ENCODE results near the gene SLC44A5.
"Not testable (repeated sequence)": the region's sequence is repeated elsewhere in the genome, so short reads cannot be mapped to it uniquely, and the experiment has no call there.

The SLC44A5 gene

DNA sequence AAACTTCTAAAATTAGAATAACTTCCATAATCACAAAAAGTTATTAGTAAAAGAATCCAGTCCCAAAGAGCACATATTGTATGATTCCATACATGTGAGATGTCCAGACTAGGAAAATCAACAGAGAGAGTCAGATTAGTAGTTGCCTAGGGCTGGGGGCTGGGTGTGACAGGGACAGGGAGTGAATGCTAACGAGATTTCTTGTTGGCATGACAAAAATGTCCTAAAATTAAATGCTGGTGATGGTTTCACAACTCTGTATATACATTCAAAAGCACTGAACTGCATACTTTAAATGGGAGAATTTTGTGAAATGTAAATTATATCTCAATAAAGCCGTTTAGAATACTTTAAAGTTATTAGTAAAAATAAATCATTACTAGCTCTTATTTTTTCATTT is 92.2 kb downstream of the SLC44A5 start:
- H3K9ac ChIP-seq (ENCODE audit: low read length): no peak overlapping the region
- no peaks in the 10 kb centered on the region for H3K27me3 ChIP-seq (ENCODE audit: control insufficient read depth in 1 of 2, insufficient read depth in 2 of 2, low read length in 2 of 2)
- no peak overlapping the region for H3K27ac ChIP-seq (ENCODE audit: low read depth, low read length)
- H3K4me1 ChIP-seq (ENCODE audit: insufficient read depth, low read length): no peaks in the 10 kb centered on the region
- no peaks in the 10 kb centered on the region for H3K9me3 ChIP-seq (ENCODE audit: low read length)
- H3K36me3 ChIP-seq (ENCODE audit: insufficient read depth, low read length): no peaks in the 10 kb centered on the region
- H3K4me3 ChIP-seq (ENCODE audit: low read depth in 1 of 2, low read length in 2 of 2): no peak overlapping the region

DNA sequence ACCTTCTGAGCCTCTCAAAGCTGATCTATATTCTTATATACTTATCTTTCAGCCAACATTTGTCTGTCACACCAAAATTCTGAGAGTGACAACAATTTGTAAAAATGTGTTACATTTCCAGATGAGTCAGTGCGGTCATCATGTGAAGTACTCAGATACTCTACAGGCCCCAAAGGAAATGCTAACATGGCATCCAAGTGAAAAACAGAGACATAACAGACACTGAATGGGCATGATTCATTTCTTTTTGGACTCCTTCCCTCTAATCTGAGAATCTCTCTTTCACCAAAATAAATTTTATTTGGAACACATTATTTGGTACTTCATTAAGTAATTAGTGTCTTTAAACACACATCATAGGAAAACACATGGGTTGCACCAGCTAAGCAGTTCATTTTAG is 96.6 kb downstream of the SLC44A5 start:
- Histone ChIP-seq H3K4me3 (ENCODE audit: low read depth in 1 of 2, low read length in 2 of 2) (no peak overlapping the region), H3K9me3 (ENCODE audit: low read length) (no peaks in the 10 kb centered on the region), H3K4me1 (ENCODE audit: insufficient read depth, low read length) (no peaks in the 10 kb centered on the region), H3K9ac (ENCODE audit: low read length) (no peak overlapping the region), H3K27ac (ENCODE audit: low read depth, low read length) (no peak overlapping the region), H3K27me3 (ENCODE audit: control insufficient read depth in 1 of 2, insufficient read depth in 2 of 2, low read length in 2 of 2) (no peaks in the 10 kb centered on the region), H3K36me3 (ENCODE audit: insufficient read depth, low read length) (no peaks in the 10 kb centered on the region)

DNA sequence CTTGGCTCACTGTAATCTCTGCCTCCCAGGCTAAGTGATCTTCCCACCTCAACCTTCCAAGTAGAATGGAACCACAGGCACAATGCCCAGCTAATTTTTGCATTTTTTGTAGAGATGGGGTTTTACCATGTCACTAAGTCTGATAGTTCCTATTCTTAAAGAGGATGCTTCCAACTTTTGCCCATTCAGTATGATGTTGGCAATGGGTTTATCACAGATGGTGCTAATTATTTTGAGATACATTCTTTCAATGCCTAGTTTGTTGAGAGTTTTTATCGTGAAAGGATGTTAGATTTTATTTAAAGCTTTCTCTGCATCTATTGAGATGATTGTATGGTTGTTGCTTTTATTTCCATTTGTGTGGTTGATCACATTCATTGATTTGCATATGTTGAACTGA is 103.9 kb downstream of the SLC44A5 start:
- H3K9ac ChIP-seq (ENCODE audit: low read length): no peak overlapping the region
- no peak overlapping the region for H3K4me3 ChIP-seq (ENCODE audit: low read depth in 1 of 2, low read length in 2 of 2)
- H3K4me1 ChIP-seq (ENCODE audit: insufficient read depth, low read length): no peaks in the 10 kb centered on the region
- no peaks in the 10 kb centered on the region for H3K9me3 ChIP-seq (ENCODE audit: low read length)
- H3K27ac ChIP-seq (ENCODE audit: low read depth, low read length): no peak overlapping the region
- H3K27me3 ChIP-seq (ENCODE audit: control insufficient read depth in 1 of 2, insufficient read depth in 2 of 2, low read length in 2 of 2): no peaks in the 10 kb centered on the region
- H3K36me3 ChIP-seq (ENCODE audit: insufficient read depth, low read length): no peaks in the 10 kb centered on the region

DNA sequence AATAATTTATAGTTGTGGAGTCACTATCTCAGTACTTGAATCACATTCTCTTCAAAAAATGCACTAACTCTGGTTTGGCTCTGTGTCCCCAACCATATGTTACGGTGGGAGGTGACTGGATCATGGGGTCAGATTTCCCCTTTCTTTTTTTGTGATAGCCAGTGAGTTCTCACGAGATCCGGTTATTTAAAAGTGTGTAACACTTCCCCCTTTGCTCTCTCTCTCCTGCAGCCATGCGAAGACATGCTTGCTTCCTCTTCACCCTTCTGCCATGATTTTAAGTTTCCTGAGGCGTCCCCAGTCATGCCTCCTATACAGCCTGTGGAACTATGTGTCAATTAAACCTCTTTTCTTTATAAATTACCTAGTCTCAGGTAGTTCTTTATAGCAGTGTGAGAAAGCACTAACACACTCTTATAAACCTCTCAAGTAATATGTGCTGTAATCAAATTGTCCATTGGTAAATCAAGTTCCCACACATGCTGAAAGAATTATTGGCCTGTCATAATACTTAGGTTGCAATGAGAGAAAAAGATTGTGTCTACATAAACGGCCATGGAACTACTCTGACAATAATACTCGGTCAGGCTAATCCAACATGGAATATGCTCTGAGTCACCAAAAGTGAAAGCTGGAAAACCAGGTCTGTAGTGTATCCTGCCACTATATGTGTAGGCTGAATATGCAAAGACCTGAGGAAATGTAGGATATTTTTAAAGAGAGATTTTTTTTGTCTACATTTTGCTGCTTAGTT is 107.5 kb downstream of the SLC44A5 start:
- H3K9ac ChIP-seq (ENCODE audit: low read length): no peak overlapping the region
- H3K27ac ChIP-seq (ENCODE audit: low read depth, low read length): no peak overlapping the region
- H3K27me3 ChIP-seq (ENCODE audit: control insufficient read depth in 1 of 2, insufficient read depth in 2 of 2, low read length in 2 of 2): no peaks in the 10 kb centered on the region
- H3K4me3 ChIP-seq (ENCODE audit: low read depth in 1 of 2, low read length in 2 of 2): no peak overlapping the region
- H3K4me1 ChIP-seq (ENCODE audit: insufficient read depth, low read length): no peaks in the 10 kb centered on the region
- no peaks in the 10 kb centered on the region for H3K36me3 ChIP-seq (ENCODE audit: insufficient read depth, low read length)
- no peaks in the 10 kb centered on the region for H3K9me3 ChIP-seq (ENCODE audit: low read length)

DNA sequence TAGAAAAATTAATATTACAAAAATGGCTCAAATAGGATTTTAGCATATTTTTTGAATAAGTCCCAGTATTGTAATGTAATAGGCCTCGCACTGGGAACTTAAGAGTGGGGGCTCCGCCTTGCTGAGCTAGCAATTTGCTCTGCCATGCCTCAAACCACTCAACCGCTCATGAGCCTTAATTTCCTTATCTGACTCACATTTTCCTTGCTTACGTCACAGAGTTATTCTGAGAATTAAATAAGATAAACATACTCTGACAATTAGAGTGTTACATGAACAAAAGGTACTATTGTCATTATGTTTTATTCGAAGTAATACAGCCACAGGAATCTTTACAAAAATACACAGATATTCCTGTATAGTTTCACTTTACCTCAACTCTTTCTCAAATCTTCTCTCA is 108.1 kb downstream of the SLC44A5 start:
- no peak overlapping the region for H3K27ac ChIP-seq (ENCODE audit: low read depth, low read length)
- no peak overlapping the region for H3K9ac ChIP-seq (ENCODE audit: low read length)
- no peaks in the 10 kb centered on the region for H3K36me3 ChIP-seq (ENCODE audit: insufficient read depth, low read length)
- H3K27me3 ChIP-seq (ENCODE audit: control insufficient read depth in 1 of 2, insufficient read depth in 2 of 2, low read length in 2 of 2): no peaks in the 10 kb centered on the region
- H3K4me1 ChIP-seq (ENCODE audit: insufficient read depth, low read length): no peaks in the 10 kb centered on the region
- H3K4me3 ChIP-seq (ENCODE audit: low read depth in 1 of 2, low read length in 2 of 2): no peak overlapping the region
- no peaks in the 10 kb centered on the region for H3K9me3 ChIP-seq (ENCODE audit: low read length)

DNA sequence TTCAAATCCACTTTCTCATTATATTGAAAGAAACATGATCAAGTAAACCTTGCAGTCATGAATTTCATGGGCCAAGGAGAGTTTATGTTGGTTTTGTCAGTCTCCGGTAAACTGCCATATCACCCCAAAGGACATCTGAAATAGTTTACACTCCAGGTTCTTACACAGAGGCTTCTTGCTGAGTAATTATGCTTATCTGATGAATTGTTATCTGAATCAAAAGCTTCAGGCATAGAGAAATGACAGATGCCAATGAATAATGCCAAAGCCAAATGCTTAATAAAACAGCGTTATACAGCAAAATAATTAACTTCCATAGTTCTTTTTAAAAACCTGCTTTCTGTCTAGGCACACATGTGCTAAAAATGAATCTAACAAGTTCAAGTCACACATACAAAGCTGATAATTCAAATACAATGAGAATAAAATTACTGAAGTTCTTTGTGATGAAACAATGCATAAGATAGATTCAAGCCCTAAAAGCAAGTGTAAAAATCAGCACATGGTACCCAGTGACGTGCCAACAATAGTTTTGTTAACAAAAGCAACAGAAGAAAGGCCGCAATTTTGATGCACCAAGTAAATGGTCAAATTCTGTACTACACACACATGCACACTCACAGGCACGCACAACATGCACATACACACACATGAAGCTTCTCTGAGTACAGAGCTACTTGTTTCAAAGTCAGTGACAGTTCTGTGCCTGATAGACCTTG is 109.2 kb downstream of the SLC44A5 start:
- Histone ChIP-seq H3K27ac (ENCODE audit: low read depth, low read length) (no peak overlapping the region), H3K9me3 (ENCODE audit: low read length) (no peaks in the 10 kb centered on the region), H3K27me3 (ENCODE audit: control insufficient read depth in 1 of 2, insufficient read depth in 2 of 2, low read length in 2 of 2) (no peaks in the 10 kb centered on the region)

DNA sequence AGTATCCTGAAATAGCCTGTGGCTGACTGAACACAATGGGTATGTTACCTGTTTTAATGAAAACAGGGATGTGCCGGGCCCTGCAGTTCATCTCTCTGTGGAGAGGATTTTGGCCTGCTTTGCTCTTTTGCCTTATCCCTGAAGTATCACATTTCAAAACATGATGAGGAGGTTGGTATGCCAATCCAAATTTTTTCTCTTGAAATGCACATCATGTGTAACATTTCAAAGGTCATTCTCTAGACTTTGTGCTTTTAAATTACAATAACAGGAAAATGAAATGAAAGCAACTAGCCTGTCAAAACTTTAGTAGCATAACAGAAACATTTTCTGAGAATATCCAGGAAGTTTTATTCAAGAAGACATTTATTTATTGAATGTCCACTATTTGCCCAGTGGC is 118.9 kb downstream of the SLC44A5 start:
- H3K27me3 ChIP-seq (ENCODE audit: control insufficient read depth in 1 of 2, insufficient read depth in 2 of 2, low read length in 2 of 2): no peaks in the 10 kb centered on the region
- no peaks in the 10 kb centered on the region for H3K4me1 ChIP-seq (ENCODE audit: insufficient read depth, low read length)
- H3K27ac ChIP-seq (ENCODE audit: low read depth, low read length): no peak overlapping the region
- H3K9me3 ChIP-seq (ENCODE audit: low read length): no peaks in the 10 kb centered on the region
- H3K36me3 ChIP-seq (ENCODE audit: insufficient read depth, low read length): no peaks in the 10 kb centered on the region
- H3K9ac ChIP-seq (ENCODE audit: low read length): no peak overlapping the region
- no peak overlapping the region for H3K4me3 ChIP-seq (ENCODE audit: low read depth in 1 of 2, low read length in 2 of 2)

More for the DNA sequence above, 109.2 kb downstream of the SLC44A5 start:
- H3K4me1 ChIP-seq (ENCODE audit: insufficient read depth, low read length): no peaks in the 10 kb centered on the region
- no peaks in the 10 kb centered on the region for H3K36me3 ChIP-seq (ENCODE audit: insufficient read depth, low read length)
- H3K9ac ChIP-seq (ENCODE audit: low read length): no peak overlapping the region
- H3K4me3 ChIP-seq (ENCODE audit: low read depth in 1 of 2, low read length in 2 of 2): no peak overlapping the region

DNA sequence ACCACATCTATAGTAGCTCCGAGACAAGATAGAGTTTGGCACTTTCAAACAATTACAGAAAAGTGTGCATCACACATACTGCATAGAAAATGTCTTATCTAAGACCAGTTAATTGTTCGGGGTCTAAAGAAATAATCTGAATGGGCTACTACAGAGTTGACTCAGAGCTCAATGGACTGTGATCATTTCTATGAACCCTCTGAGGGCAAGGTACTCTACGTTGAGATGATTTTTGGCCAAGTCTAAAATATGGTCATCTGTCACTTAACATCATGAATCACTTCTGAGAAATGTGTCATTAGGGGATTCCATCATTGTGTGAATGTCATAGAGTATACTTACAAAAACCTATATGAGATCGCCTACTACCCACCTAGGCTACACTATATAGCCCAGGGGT is 123.5 kb downstream of the SLC44A5 start:
- Histone ChIP-seq H3K36me3 (ENCODE audit: insufficient read depth, low read length) (no peaks in the 10 kb centered on the region), H3K9me3 (ENCODE audit: low read length) (no peaks in the 10 kb centered on the region), H3K27ac (ENCODE audit: low read depth, low read length) (no peak overlapping the region), H3K9ac (ENCODE audit: low read length) (no peak overlapping the region), H3K4me3 (ENCODE audit: low read depth in 1 of 2, low read length in 2 of 2) (no peak overlapping the region), H3K27me3 (ENCODE audit: control insufficient read depth in 1 of 2, insufficient read depth in 2 of 2, low read length in 2 of 2) (no peaks in the 10 kb centered on the region), H3K4me1 (ENCODE audit: insufficient read depth, low read length) (no peaks in the 10 kb centered on the region)

DNA sequence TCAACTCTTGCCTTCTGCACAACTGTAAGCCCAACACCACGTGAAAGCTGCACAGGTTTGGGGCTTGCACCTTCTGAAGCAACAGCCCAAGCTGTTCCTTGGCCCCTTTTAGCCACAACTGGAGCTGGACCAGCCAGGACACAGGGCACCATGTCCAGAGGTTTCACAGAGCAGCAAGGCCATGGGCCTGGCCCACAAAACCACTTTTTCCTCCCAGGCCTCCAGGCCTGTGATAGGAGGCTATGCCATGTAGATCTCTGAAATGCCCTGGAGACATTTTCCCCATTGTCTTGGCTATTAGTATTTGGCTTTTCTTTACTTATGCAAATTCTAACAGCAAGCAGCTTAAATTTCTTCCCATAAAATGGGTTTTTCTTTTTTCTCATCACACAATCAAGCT is 126.1 kb downstream of the SLC44A5 start:
- Histone ChIP-seq H3K27ac (ENCODE audit: low read depth, low read length) (no peak overlapping the region), H3K4me1 (ENCODE audit: insufficient read depth, low read length) (no peaks in the 10 kb centered on the region), H3K27me3 (ENCODE audit: control insufficient read depth in 1 of 2, insufficient read depth in 2 of 2, low read length in 2 of 2) (no peaks in the 10 kb centered on the region), H3K4me3 (ENCODE audit: low read depth in 1 of 2, low read length in 2 of 2) (no peak overlapping the region), H3K9me3 (ENCODE audit: low read length) (no peaks in the 10 kb centered on the region), H3K9ac (ENCODE audit: low read length) (no peak overlapping the region), H3K36me3 (ENCODE audit: insufficient read depth, low read length) (no peaks in the 10 kb centered on the region)

DNA sequence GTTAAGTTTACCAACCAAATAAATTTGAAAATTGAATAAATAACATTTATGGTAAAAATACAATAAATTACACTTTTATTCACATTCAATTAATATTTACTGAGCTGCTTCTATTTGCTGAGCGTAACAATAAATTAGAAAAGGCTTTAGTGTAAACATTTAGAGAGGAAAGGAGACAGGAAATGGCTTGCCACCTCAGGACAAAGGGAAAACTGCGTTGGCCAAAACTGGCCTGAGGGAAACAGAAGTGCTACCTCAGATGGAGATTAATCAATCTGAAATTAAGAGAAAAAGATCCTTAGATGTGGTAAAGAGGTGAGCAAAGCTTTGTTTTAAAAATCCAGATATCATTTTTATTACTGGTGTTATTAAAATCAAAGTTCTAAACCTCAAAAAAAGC is 128.0 kb downstream of the SLC44A5 start:
- Histone ChIP-seq H3K4me3 (ENCODE audit: low read depth in 1 of 2, low read length in 2 of 2) (no peak overlapping the region), H3K9me3 (ENCODE audit: low read length) (no peaks in the 10 kb centered on the region), H3K36me3 (ENCODE audit: insufficient read depth, low read length) (no peaks in the 10 kb centered on the region)

DNA sequence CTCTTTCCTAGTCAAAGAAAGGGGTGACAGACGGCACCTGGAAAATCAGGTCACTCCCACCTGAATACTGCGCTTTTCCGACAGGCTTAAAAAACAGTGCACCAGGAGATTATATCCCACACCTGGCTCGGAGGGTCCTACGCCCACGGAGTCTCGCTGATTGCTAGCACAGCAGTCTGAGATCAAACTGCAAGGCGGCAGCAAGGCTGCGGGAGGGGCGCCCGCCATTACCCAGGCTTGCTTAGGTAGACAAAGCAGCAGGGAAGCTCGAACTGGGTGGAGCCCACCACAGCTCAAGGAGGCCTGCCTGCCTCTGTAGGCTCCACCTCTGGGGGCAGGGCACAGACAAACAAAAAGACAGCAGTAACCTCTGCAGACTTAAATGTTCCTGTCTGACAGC is 134.4 kb downstream of the SLC44A5 start:
- not testable (repeated sequence) for H3K27ac ChIP-seq (ENCODE audit: low read depth, low read length); H3K27me3 ChIP-seq (ENCODE audit: control insufficient read depth in 1 of 2, insufficient read depth in 2 of 2, low read length in 2 of 2); H3K9ac ChIP-seq (ENCODE audit: low read length); H3K4me3 ChIP-seq (ENCODE audit: low read depth in 1 of 2, low read length in 2 of 2); H3K36me3 ChIP-seq (ENCODE audit: insufficient read depth, low read length); H3K9me3 ChIP-seq (ENCODE audit: low read length); H3K4me1 ChIP-seq (ENCODE audit: insufficient read depth, low read length)

More for the DNA sequence above, 128.0 kb downstream of the SLC44A5 start:
- Histone ChIP-seq H3K27me3 (ENCODE audit: control insufficient read depth in 1 of 2, insufficient read depth in 2 of 2, low read length in 2 of 2) (no peaks in the 10 kb centered on the region), H3K27ac (ENCODE audit: low read depth, low read length) (no peak overlapping the region), H3K4me1 (ENCODE audit: insufficient read depth, low read length) (no peaks in the 10 kb centered on the region), H3K9ac (ENCODE audit: low read length) (no peak overlapping the region)

DNA sequence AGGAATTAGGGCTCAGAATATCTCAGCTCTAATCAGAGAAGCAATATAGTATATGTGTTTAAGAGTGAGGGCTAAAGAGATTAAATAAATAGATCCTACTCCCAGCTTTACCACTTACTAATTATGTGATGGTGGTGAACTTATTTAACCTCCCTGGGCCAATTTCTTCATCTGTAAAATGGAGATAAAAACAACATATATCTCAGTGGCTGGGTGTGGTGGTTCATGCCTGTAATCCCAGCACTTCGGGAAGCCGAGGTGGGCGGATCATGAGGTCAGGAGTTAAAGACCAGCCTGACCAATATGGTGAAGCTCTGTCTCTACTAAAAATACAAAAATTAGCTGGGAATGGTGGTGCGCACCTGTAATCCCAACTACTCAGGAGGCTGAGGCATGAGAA is 135.2 kb downstream of the SLC44A5 start:
- Histone ChIP-seq H3K27ac (ENCODE audit: low read depth, low read length) (no peak overlapping the region), H3K36me3 (ENCODE audit: insufficient read depth, low read length) (no peaks in the 10 kb centered on the region), H3K9me3 (ENCODE audit: low read length) (no peaks in the 10 kb centered on the region), H3K4me3 (ENCODE audit: low read depth in 1 of 2, low read length in 2 of 2) (no peak overlapping the region), H3K4me1 (ENCODE audit: insufficient read depth, low read length) (no peaks in the 10 kb centered on the region), H3K9ac (ENCODE audit: low read length) (no peak overlapping the region), H3K27me3 (ENCODE audit: control insufficient read depth in 1 of 2, insufficient read depth in 2 of 2, low read length in 2 of 2) (no peaks in the 10 kb centered on the region)

Data from muscle layer of colon (tissue), 2 donors.